Caco-2 (cell line): ENCODE data around the gene SLC16A9. TPM values are rescaled to one million over a fixed set of nuclear protein-coding genes. Genes with fewer than 3 reads are reported as not detected.
"Not testable (repeated sequence)": the region's sequence is repeated elsewhere in the genome, so short reads cannot be mapped to it uniquely, and the experiment has no call there.

Experiments
- BruUV-seq: library from RNA; stranded (reverse); fragments of 400-500 nt; replicated peaks from 2 replicates; lab custom pipeline; 2021; lab: Mats Ljungman, UMichigan
- CTCF ChIA-PET: fragments of 300-600 bp; sonication (Branson Sonifier 250); formaldehyde crosslinking; loops from one replicate; lab custom pipeline; 2022; ENCODE audit warnings: antibody characterized with exemption; lab: Charles Lee
- POLR2A ChIA-PET: fragments of 300-600 bp; sonication (Branson Sonifier 250); formaldehyde crosslinking; loops from one replicate; lab custom pipeline; 2022; ENCODE audit warnings: antibody characterized with exemption; lab: Charles Lee
- DNase-seq, 2 experiments: peaks; one replicate each; pipeline versions ENCODE4 v3.0.0 to v3.0.0-alpha.2; 2020 to 2022
- H3K27me3 ChIP-seq: replicated peaks from 2 replicates; pipeline ENCODE4 v1.6.0; 2011; ENCODE audit warnings: low read length; ENCODE audit not compliant: control insufficient read depth, insufficient read depth
- H3K36me3 ChIP-seq: 2 replicates; pipeline ENCODE4 v1.5.1; 2011; ENCODE audit warnings: low read length; ENCODE audit not compliant: control insufficient read depth, insufficient read depth
- H3K4me1 ChIP-seq: fragments of 250-450 bp; sonication (Bioruptor Pico); 2 replicates; pipeline ENCODE4 v1.5.1; 2020; ENCODE audit warnings: mild to moderate bottlenecking
- H3K4me3 ChIP-seq: 2 replicates; pipeline ENCODE4 v1.5.1; 2011; ENCODE audit warnings: low read depth, mild to moderate bottlenecking, control low read depth, low read length
- H3K9me3 ChIP-seq: fragments of 250-450 bp; sonication (Bioruptor Pico); 2 replicates; pipeline ENCODE4 v1.5.1; 2020; ENCODE audit warnings: mild to moderate bottlenecking, moderate library complexity
- H3K27ac Mint-ChIP-seq: one replicate; pipeline ENCODE4 v1.8.0; 2022; ENCODE audit warnings: mixed read lengths; ENCODE audit not compliant: unreplicated experiment
- H3K27me3 Mint-ChIP-seq: one replicate; pipeline ENCODE4 v1.8.0; 2022; ENCODE audit warnings: mixed read lengths; ENCODE audit not compliant: insufficient read depth, unreplicated experiment
- H3K36me3 Mint-ChIP-seq: one replicate; pipeline ENCODE4 v1.8.0; 2022; ENCODE audit warnings: mild to moderate bottlenecking, mixed read lengths; ENCODE audit not compliant: insufficient read depth, unreplicated experiment
- H3K4me1 Mint-ChIP-seq: one replicate; pipeline ENCODE4 v1.8.0; 2022; ENCODE audit warnings: low read depth, mixed read lengths; ENCODE audit not compliant: unreplicated experiment
- H3K4me3 Mint-ChIP-seq: one replicate; pipeline ENCODE4 v1.8.0; 2022; ENCODE audit warnings: mild to moderate bottlenecking, moderate library complexity, mixed read lengths; ENCODE audit not compliant: unreplicated experiment
- H3K9me3 Mint-ChIP-seq: one replicate; pipeline ENCODE4 v1.8.0; 2022; ENCODE audit warnings: mixed read lengths; ENCODE audit not compliant: unreplicated experiment
- CTCF ChIP-seq, 2 experiments: fragments of 200-600 bp in 1 of 2; IDR thresholded peaks; 1 replicate in 1 of 2; 2 replicates in 1 of 2; pipeline versions ENCODE4 v1.5.1 to v1.8.0; 2011 to 2022; ENCODE audit warnings: antibody characterized with exemption in 1 of 2, control low read depth in 1 of 2, inconsistent platforms in 1 of 2, low read depth in 1 of 2, low read length in 1 of 2, mild to moderate bottlenecking in 1 of 2, moderate library complexity in 1 of 2; ENCODE audit not compliant: insufficient read depth in 1 of 2, severe bottlenecking in 1 of 2, unreplicated experiment in 1 of 2
- intact Hi-C: fragments of 100-400 bp; cut with micrococcal nuclease; formaldehyde crosslinking; loops from one replicate; pipeline ENCODE4 v1.10.0; 2022; ENCODE audit not compliant: unreplicated experiment
- total RNA-seq: library from RNA; stranded (reverse); gene quantifications from 2 replicates; pipeline ENCODE4 v1.2.3, GENCODE V29; 2022

Gene SLC16A9
- total RNA-seq, 1 experiment from 2014 or later = 0.45 TPM

- H3K9me3 ChIP-seq = no peaks in the 10 kb centered on the region; the same call in 1 of the 2 replicates
- no peak for DNase-seq
- H3K27ac Mint-ChIP-seq = no peak overlapping the region
- no TSS peak for BruUV-seq
- peaks cover 10% of the 10 kb centered on the region for H3K9me3 Mint-ChIP-seq
- ChIA-PET CTCF (interaction anchor here (0.7 kb wide), 1 partner anchor 179 kb away, joined by 3 read pairs; no protein-coding TSS in a partner anchor), POLR2A (no interaction called here)
- H3K4me1 Mint-ChIP-seq = no peaks in the 10 kb centered on the region
- H3K36me3 ChIP-seq = no peaks in the 10 kb centered on the region
- intact Hi-C loops = no loop called here
- no peaks in the 10 kb centered on the region for H3K4me1 ChIP-seq
- no peak overlapping the region for H3K4me3 Mint-ChIP-seq
- no peak overlapping the region for H3K4me3 ChIP-seq
- no peak for TF ChIP-seq CTCF (IDR thresholded peaks at IDR 0.05; ENCODE audit: insufficient read depth in 1 of 2, low read depth in 1 of 2, low read length in 1 of 2, severe bottlenecking in 1 of 2, unreplicated experiment in 1 of 2)
- H3K36me3 Mint-ChIP-seq = no peaks in the 10 kb centered on the region
- H3K27me3 Mint-ChIP-seq = peaks cover 16% of the 10 kb centered on the region
- H3K27me3 ChIP-seq = no peaks in the 10 kb centered on the region
These were observed 39.2 kb upstream of the SLC16A9 start for GRCh38 chr10:59748834-59749233.

GRCh38 chr10:59745163-59745650 lies 35.6 kb upstream of the SLC16A9 start:
- H3K4me3 Mint-ChIP-seq = no peak overlapping the region
- Histone ChIP-seq H3K36me3 (no peaks in the 10 kb centered on the region), H3K4me3 (no peak overlapping the region), H3K9me3 (peaks cover 3% of the 10 kb centered on the region), H3K4me1 (no peaks in the 10 kb centered on the region), H3K27me3 (no peaks in the 10 kb centered on the region)
- intact Hi-C loops = no loop called here
- H3K27ac Mint-ChIP-seq = no peak overlapping the region
- TF ChIP-seq CTCF (IDR thresholded peaks at IDR 0.05; ENCODE audit: insufficient read depth in 1 of 2, low read depth in 1 of 2, low read length in 1 of 2, severe bottlenecking in 1 of 2, unreplicated experiment in 1 of 2) = no peak
- ChIA-PET POLR2A (no interaction called here), CTCF (no interaction called here)
- no peak for DNase-seq
- H3K9me3 Mint-ChIP-seq = peaks cover 10% of the 10 kb centered on the region
- H3K36me3 Mint-ChIP-seq = no peaks in the 10 kb centered on the region
- BruUV-seq = no TSS peak
- no peaks in the 10 kb centered on the region for H3K4me1 Mint-ChIP-seq
- peaks cover under 1% of the 10 kb centered on the region for H3K27me3 Mint-ChIP-seq

GRCh38 chr10:59744762-59745161 lies 35.1 kb upstream of the SLC16A9 start:
- POLR2A ChIA-PET, H3K9me3 ChIP-seq, H3K27me3 ChIP-seq, BruUV-seq, H3K4me3 ChIP-seq, CTCF ChIA-PET, DNase-seq, H3K36me3 ChIP-seq, H3K4me1 ChIP-seq, H3K27me3 Mint-ChIP-seq, H3K27ac Mint-ChIP-seq, H3K4me3 Mint-ChIP-seq, intact Hi-C loops, H3K36me3 Mint-ChIP-seq, H3K4me1 Mint-ChIP-seq: not testable (repeated sequence)
- H3K9me3 Mint-ChIP-seq = peaks cover 10% of the 10 kb centered on the region

- H3K27ac Mint-ChIP-seq, H3K4me3 Mint-ChIP-seq, H3K36me3 ChIP-seq, H3K4me3 ChIP-seq, DNase-seq, H3K4me1 Mint-ChIP-seq, H3K27me3 ChIP-seq, H3K4me1 ChIP-seq, BruUV-seq, H3K9me3 ChIP-seq, CTCF ChIA-PET, H3K36me3 Mint-ChIP-seq, H3K27me3 Mint-ChIP-seq, intact Hi-C loops, POLR2A ChIA-PET: not testable (repeated sequence)
- peaks cover 10% of the 10 kb centered on the region for H3K9me3 Mint-ChIP-seq
These were observed 34.5 kb upstream of the SLC16A9 start for GRCh38 chr10:59744156-59744555.
